ENCODE results near the gene PRKG1.
A peak's percentile ranks its signal among the peaks of the same experiment; 100 is the strongest.

GRCh38 chr10:51422311-51423120 is 348.2 kb downstream of the PRKG1 start:
- peak; percentile 90 for TF ChIP-seq CTCF (IDR thresholded peaks at IDR 0.05)
- TF ChIP-seq EZH2 (IDR thresholded peaks at IDR 0.05) = no peak
- TF ChIP-seq EZH2phosphoT487 (IDR thresholded peaks at IDR 0.05) = no peak
